Measurements from ENCODE around the gene PSAPL1.

The PSAPL1 gene

DNA sequence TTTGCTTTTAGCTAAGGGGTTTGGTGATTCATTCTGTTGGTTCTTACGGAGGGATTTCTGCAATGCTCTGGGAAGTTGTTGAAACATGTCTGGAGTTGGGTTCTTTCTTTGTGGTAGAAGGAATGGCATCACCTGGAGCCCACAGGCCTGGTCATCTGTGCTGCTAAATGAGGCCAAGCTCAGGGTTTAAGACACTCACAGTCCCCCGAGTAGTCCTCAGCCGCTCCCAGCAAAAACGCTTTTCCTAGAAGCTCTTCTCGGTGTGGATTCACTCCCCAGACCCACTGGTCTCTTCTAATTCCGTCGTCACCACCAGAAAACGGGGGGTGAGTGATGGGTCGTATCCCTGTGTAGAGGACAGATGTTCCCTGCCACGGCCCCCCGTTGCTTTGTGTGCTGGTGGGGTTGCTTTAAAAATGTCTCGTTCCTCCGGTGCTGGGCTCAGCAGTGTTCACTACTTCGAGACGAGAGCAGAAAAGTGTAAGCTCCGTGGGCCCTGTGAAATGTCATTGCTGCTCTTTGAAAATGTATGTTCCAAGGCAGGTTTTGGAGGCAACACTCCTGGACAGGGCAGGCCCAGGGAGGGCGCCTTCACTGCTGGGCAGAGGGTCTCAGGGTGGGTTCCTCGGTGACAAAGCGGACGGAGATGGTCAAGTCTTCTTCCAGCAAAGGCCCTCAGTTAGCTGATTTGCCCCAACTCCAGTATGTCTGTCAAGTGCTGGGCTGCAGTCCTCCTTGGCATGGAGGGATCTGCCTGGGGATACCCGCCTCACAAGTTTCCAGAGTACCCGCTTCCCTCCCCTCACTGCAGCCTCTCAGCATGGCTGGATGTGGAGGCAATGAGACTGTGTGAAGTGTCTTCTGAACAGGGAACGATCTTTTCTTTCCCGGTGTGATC is 37.3 kb downstream of the PSAPL1 start:
- TF ChIP-seq, protein P1, sequence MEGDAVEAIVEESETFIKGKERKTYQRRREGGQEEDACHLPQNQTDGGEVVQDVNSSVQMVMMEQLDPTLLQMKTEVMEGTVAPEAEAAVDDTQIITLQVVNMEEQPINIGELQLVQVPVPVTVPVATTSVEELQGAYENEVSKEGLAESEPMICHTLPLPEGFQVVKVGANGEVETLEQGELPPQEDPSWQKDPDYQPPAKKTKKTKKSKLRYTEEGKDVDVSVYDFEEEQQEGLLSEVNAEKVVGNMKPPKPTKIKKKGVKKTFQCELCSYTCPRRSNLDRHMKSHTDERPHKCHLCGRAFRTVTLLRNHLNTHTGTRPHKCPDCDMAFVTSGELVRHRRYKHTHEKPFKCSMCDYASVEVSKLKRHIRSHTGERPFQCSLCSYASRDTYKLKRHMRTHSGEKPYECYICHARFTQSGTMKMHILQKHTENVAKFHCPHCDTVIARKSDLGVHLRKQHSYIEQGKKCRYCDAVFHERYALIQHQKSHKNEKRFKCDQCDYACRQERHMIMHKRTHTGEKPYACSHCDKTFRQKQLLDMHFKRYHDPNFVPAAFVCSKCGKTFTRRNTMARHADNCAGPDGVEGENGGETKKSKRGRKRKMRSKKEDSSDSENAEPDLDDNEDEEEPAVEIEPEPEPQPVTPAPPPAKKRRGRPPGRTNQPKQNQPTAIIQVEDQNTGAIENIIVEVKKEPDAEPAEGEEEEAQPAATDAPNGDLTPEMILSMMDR (IDR thresholded peaks at IDR 0.05; ENCODE audit: borderline replicate concordance, insufficient read depth, low read depth, low read length), result no peak
- H3K4me3 ChIP-seq (ENCODE audit: low read depth, low read length), result no peak overlapping the region

DNA sequence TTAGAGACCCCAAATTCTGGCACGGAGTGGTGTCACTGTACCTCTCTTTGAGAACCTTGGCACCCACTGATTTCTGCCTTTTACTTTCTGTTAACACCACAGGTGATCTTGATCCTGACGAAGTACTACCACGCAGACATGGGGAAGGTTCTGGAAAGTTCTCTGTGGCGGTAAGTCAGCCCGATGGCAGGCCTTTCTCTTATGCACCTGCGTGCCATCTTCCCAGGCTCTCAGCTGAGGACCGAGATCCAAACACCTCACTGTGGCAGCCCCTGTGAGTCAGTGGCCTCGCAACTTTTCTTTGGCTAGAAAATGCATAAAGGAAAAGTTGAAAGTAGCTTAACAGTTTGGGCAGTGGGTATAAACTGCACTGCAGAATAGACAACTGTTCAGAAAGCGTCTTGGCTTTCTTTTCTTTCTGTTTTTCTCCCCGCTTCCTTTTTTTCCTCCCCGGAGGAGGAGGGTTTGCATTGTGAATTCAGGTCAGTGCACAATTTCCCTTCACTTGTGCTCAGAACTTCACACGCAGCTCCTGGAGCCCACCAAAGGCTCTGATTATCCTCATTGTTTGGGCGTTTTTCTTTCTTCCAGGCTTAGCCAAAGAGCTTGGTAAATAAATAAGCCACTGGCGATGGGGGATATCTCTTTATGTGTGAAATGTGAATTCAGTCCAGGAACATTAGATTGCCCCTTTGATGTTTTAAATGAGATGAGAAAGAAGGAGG is 38.4 kb downstream of the PSAPL1 start:
- TF ChIP-seq, protein P1 (IDR thresholded peaks at IDR 0.05; ENCODE audit: borderline replicate concordance, insufficient read depth, low read depth, low read length), result no peak
- H3K4me3 ChIP-seq (ENCODE audit: low read depth, low read length), result no peak overlapping the region

DNA sequence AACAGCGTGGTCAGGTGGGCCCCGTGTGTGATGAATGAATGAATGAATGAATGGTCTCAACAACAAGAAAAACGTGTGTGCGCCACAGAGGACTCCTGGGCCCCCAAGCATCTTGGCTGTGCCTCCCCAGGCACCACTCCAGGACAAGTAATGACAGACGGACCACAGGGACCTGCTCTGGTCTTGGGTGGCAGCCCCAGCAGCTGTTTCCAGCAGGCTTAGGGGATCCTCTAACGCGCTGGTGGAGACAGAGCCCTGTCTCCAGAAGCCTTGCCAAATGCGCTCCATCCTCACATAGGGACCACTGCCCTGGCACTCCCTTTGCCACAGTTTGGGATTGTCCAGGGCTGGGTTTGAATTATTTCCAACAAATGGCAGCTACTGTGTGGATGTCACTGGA is 39.1 kb downstream of the PSAPL1 start:
- TF ChIP-seq, protein P1 (IDR thresholded peaks at IDR 0.05; ENCODE audit: borderline replicate concordance, insufficient read depth, low read depth, low read length), result no peak

DNA sequence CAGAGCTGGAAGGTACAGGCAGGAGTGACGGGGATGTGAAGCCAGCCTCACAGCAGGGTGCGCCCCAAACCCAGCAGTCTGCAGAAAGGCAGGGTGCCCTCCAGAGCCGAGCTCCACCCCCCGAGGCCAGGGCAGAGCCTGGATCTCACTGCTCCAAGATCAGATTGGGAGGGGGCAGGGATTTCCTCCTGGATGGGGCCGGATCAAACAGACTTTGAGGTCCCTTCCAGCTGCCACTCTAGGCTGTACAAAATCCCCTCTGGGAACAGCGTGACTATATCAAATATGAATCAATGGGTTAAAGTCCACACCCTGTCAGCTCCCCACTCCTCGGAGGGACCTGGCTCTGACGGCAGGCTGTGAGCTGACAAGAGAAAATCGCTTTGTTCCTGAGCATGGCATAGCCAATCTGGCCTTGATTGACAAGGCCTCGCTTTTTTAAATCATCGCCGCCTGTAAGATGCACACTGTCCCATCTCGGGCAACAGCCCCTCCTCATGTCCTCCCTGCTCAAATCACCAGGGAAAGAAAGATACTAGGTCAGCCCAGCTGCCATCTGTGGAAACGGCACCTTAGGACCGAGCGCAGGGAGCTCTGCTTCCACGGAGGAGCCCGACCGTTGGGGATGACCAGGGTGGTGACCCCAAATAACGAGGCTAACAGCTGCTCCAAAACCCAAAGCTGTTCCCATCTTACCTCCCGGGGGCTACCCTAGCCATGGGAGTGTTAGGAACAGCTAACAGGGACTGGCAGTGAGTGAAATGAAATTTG is 39.9 kb downstream of the PSAPL1 start:
- TF ChIP-seq, protein P1 (IDR thresholded peaks at IDR 0.05; ENCODE audit: borderline replicate concordance, insufficient read depth, low read depth, low read length), result no peak
- no peak overlapping the region for H3K4me3 ChIP-seq (ENCODE audit: low read depth, low read length)

More for the DNA sequence above, 39.1 kb downstream of the PSAPL1 start:
- no peak overlapping the region for H3K4me3 ChIP-seq (ENCODE audit: low read depth, low read length)

DNA sequence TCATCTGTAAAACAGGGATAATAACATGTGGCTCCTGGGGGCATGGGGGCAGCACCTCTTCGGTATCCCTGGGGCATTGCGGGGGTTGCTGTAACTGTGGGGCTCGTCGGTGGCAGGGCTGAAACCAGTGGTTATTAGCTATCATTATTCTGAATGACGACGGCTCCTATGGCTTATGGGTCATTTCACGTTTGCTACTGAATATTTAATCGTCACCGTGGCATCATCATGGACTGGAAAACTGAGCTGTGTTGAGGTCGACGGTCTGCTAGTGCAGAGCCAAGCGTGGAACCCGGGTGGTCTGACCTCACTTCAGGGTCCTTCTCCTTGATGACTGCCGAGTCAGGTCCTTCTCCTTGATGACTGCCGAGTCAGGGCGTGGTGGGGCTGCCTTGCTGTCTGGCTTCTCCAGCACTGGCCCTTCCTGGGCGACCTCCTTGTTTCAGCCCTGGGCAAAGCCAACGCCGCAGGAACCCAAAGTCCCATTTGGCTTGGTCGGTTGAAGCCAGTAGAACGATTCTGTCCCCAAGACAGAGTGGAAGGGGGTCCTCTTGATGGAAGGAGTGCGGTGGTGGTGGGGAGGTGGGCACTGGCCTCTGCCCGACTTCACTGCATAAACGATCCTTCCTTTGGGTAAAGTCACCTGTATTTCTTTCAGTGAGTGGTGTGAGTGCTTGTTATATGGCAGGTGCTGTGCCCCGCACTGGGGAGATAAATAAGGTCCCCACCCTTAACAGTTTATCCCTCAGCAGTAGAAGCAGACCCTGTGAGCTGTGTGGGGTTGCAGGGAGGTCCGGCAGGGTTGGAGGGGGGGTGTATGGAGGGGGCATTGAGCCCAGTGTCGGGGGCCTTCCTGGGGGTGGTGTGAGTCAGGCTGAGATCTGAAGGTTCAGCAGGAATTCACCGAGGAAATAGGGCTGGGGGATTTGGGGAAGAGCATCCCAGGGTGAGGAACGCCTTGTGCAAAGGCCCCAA is 40.8 kb downstream of the PSAPL1 start:
- TF ChIP-seq, protein P1 (IDR thresholded peaks at IDR 0.05; ENCODE audit: borderline replicate concordance, insufficient read depth, low read depth, low read length), result no peak
- H3K4me3 ChIP-seq (ENCODE audit: low read depth, low read length), result no peak overlapping the region

All from GM12875 (cell line).